Measurements from ENCODE around the gene LMX1B.
A peak's percentile ranks its signal among the peaks of the same experiment; 100 is the strongest.
"Not testable (repeated sequence)": the region's sequence is repeated elsewhere in the genome, so short reads cannot be mapped to it uniquely, and the experiment has no call there.

LMX1B gene

DNA sequence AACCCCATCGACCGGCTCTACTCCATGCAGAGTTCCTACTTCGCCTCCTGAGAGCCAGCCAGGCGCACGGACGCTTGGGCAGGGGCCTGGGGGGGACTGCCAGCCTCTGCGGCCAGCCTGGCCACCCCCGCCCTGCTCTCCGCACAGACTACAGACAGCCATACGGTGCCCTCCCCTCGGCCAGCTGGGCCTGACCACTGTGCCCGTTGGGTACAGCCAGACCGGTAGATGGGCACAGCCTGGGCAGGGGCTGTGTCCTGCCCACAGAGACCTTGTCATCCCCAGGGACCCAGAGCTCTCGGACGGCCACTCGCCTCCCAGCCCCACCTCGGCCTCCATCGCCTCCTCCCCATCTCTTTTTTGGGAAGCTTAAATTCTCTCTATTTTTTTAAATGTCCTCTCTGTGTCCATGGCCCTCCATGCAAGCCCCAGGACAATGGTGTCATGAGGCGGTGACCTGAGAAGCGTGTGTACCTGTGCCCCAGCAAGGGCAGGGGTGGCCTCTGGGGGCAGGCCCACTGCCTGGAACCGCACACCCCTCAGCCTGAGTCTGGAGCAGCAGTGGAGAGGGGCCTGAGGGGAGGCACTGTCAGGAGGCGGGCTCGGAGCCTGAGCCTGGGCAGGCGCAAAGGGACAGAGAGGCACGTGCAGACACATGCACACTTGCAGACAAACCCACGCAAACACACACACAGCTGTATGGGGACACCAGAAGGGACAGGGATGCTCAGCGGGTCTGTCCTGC is 82.8 kb downstream of the LMX1B start:
- DNase-seq (ENCODE audit: low read depth) = no peak

GRCh38 chr9:126697330-126697729 is 83.6 kb downstream of the LMX1B start:
- no peak for DNase-seq (ENCODE audit: low read depth)

GRCh38 chr9:126698251-126698650 is 84.5 kb downstream of the LMX1B start:
- no peak for DNase-seq (ENCODE audit: low read depth)

DNA sequence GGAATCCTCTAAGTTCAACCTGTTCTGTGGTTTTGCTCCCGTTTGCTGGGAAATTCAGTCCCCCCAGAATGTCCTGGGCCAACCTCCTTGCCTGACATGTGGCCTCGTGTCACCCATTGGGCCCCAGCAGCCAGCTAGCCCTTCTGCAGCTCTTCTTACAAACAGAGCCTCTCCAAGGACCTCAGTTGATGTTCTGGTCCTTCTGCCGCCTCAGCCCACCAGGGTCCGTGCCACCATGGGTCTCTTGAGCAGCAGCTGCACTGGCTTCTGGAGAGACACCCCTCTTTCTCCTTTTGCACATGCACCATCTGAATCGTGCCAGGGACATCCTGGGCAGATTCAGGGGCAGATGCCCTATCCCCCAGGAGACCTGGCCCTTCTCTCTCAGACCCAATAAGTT is 85.0 kb downstream of the LMX1B start:
- no peak for DNase-seq (ENCODE audit: low read depth)

DNA sequence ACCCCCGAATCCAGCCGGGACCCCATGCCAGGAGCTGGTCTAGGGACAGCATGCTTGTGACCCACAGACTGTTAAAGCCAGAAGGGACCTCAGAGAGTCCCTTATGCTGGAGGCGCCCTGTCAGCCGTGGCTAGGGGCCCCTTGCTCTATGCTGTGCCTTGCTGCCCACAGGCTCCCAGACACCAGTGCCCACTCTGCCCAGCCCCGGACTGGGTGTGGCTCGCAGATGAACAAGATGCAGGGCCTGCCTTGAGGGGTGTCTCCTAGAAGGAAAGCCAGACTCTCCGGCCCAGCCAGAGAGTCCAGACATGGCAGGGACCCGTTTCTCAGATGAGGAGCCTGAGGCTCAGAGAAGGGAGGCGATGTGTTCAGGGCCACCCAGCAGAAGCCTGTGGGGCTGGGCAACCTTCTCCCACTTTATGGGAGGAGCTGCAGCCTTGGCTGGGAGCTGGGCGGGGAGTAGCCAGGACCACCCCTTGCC is 85.7 kb downstream of the LMX1B start:
- no peak for DNase-seq (ENCODE audit: low read depth)

- DNase-seq (ENCODE audit: low read depth) = no peak
Observed at GRCh38 chr9:126700296-126700695, 86.6 kb downstream of the LMX1B start.

- no peak for DNase-seq (ENCODE audit: low read depth)
Observed at GRCh38 chr9:126700903-126701812, 87.4 kb downstream of the LMX1B start.

- DNase-seq (ENCODE audit: low read depth) = no peak
Observed at GRCh38 chr9:126701813-126702140, 88.0 kb downstream of the LMX1B start.

DNA sequence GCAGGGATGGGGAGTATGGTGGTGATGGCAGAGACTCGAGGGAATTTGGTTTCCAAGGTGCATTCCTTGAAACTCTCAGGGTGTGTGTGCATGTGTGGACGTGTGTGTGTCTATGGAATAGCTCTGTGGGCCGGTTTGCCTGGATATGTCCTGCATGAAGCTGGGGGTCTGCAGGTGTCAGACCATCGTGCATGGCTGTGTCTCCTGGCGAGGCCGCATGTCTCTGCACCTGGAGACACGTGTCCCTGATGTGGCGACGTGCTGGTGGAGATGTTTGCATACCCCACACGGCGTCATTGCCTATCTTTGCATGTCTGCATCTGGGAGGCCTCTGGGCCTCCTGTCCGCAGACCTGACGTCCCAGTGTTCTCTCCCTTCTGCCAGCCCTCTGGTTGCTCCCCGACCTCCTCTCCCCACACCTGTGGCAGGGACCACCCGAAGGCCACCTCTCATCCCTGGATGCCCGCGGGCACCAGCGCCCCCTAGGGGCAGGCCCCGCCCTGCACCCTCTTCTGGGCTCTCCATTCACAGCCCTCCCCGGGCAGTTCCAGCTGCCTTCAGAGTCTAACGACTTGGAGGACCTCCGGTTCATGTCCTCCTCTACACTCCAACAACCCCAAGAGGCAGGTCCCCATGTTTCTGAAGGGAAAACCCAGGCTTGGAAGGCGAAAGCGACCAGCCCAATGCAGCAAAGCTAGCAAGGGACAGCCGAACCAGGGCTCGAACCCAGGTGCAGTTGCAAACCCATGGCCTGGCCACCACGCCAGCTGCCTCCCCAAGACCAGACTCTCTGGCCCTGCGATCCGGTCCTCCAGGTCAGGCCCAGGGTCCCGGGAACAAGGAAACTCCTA is 88.6 kb downstream of the LMX1B start:
- no peak for DNase-seq (ENCODE audit: low read depth)

DNA sequence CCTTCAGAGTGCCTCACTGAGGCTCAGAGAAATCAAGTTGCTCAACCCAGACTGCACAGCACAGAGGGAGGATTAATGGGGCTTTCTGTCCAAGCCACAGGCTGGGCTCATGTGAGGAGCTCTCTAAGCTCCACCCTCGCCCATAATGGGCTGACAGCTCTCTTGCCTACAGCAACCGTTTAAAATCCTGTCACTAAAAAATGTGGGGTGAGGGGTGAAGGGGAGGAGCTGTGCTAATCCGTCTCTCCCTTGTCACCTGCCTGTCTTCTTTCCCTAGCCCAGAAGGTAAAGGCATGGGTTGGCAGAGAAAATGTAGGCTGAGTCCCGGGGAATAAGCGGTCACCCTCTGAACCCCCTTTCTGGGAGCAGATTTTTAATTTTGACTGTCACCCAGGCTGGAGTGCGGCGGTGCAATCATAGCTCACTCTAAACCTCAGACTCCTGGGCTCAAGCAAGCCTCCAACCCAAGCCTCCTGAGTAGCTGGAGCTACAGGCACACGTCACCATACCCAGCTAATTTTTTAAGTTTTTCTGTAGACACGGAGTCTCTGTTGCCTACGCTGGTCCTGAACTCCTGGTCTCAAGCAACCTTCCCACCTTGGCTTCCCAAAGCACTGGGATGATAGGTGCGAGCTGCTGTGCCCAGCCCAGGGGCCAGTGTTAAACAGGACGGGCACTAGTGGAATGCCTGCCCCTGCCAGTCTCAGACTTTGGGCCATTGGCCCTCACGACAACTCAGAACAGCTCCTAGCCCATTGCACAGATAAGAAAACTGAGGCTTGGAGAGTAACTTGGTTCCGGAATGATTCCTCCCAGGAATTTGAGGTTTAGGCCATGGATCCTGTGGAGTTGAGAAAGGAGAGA is 89.5 kb downstream of the LMX1B start:
- peak; percentile 68 for DNase-seq (ENCODE audit: low read depth)

GRCh38 chr9:126703866-126704156 is 90.1 kb downstream of the LMX1B start:
- no peak for DNase-seq (ENCODE audit: low read depth)

- peak; percentile 76 for DNase-seq (ENCODE audit: low read depth)
Observed at GRCh38 chr9:126704157-126704891, 90.6 kb downstream of the LMX1B start.

DNA sequence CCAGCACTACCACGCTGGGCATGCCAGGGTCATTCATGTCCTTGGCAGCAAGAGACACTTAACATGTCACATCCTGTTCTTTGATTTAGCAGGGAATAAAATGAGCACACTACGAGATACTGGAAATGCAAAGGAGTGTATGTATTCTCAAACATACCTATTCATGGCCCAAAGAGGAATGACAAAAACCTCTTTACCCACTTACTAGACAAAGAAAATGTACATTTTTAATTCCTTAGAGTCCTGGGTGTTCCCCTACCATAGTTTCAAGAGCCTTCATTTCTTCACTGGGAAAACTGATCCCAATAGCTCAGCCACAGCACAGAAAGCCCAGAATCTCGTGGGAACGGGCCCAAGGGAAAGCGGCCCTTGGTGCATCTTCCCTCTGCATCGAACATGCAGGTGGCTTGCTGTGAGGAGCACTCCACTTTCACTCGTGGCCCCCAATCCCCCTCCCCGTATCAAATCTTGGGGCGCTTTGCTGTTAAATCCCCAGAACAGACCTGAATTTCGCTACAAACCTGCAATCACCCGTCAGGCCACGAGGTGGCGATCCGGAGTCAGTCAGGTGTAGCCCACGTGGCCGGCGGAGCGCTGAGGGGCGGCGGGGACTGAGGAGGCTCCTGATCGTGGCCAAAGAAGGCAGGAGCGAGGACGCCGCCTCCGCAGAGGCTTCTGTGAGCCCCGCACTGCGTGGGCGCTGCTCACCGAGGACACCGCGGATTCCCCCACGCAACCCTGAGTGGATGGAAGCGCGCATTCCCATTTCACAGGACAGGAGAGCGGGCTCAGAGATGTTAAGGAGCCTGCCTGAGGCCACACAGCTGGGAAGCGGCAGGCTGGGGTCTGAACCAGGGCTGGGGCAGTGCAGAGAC is 91.4 kb downstream of the LMX1B start:
- peak; percentile 40 for DNase-seq (ENCODE audit: low read depth)

DNA sequence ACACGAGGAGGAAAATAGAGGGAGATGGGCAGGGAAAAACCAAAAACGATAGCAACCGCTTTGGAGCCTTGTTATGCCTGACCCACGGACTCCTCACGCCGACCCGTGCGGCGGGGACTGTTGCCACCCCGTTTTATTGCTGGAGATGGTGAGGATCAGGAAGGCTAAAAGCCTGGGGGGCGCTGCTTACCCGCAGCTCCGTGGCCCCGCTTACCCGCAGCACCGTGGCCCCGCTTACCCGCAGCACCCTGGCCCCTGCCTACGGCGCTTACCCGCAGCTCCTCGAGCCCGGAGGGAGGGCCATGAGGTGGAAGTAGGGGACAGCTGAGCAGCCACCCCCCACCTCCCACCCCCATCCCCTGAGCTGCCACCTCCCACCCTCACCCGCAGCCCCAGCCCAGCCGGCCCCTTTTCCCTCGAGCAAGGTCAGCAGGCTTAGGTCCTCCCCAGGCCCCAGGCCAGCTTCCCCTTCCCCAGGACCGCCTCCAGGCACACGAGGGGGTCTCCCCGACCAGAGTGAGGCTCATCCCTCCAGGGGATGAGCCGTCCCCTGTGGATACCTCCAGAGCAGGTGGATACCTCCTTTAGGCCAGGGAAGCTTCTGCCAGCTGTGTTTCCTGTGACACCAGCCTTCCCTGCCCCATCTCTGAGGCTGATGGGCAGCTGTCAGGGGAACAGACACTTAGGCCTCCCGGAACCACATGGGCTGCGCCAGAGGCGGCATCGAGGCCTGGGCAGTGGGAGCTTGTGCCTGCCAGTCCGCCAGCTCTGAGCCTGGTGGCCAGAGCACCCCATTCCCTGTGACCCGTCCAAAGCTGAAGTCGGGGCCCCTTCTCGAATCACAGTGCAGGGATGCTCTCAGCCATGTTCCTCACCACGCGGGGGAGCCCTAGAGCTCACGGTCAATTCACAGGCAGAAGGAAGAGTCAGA is 92.3 kb downstream of the LMX1B start:
- DNase-seq (ENCODE audit: low read depth) = no peak

DNA sequence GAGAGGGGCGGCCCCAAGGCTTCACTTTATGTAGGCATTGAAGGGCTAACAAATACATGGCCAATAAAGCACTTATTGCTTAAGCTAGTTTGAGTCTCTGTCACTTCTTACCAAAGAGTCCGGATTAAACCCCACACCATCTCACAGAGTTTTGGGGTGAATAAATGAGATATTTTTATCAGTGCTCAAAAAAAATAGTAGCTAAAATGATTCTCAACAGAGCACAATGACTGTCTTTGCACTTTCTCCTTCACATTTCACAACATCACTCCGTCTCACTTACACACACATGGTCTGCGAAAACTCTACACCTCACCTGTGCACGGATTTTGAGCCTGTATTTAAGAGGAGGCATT is 92.9 kb downstream of the LMX1B start:
- no peak for DNase-seq (ENCODE audit: low read depth)

DNA sequence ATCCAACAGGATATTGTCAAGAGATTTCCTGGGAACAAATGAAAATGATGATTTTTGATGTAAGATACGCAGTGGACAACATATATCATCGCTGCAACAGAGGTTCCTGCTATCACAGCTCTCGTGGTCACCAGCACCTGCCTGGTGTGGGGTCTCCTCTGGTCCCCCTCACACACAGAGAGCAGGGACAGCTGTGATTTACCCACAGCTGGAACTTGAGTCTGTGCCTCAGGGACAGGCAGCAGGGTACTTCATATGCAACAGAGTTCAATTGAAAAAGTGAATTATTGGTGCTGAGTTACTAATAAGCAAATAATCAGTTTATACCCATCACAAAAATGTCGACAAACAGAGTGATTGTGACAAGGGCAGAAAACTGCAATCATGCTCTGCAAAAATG is 93.4 kb downstream of the LMX1B start:
- no peak for DNase-seq (ENCODE audit: low read depth)

GRCh38 chr9:126707712-126708111 is 94.0 kb downstream of the LMX1B start:
- DNase-seq (ENCODE audit: low read depth) = not testable (repeated sequence)

DNA sequence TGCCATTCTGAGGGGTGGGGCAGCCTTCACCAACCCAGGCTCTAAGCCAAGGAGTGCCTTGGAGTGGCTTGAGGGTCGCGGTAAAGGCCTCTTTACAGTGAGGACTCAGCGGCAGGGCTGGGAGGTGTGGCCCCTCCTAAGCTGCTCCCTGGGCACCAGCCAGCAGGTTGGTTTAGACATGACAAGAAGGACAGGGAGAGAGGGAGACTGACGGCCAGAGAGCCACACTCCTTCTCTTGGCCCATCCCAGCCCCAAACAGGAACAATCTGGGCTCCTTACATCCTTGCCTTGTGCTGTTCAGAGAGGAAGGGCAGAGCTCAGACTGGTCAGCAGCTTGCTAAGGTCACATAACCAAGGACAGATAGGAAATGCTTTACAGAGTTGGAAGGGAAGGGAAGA is 94.5 kb downstream of the LMX1B start:
- no peak for DNase-seq (ENCODE audit: low read depth)

GRCh38 chr9:126709241-126709640 is 95.5 kb downstream of the LMX1B start:
- no peak for DNase-seq (ENCODE audit: low read depth)

All from amniotic epithelial cell (primary cell).